Erythroblast (primary cell): ENCODE measurements around the gene TMEM51.

Source experiments
- DNase-seq, 2 experiments: peaks; one replicate each; lab custom pipeline; 2025; lab: John Stamatoyannopoulos, UW
- GATA1 ChIP-seq: IDR thresholded peaks from 2 replicates; pipeline ENCODE4 v1.6.1; 2011; ENCODE audit warnings: low read depth, mild to moderate bottlenecking, control low read depth, low read length, moderate library complexity
- POLR2A ChIP-seq: IDR thresholded peaks from 2 replicates; pipeline ENCODE4 v1.6.1; 2011; ENCODE audit warnings: mild to moderate bottlenecking, low read length

The TMEM51 gene

GRCh38 chr1:15153184-15153841, at the start of gene TMEM51:
Gene TMEM51, plus strand, starts transcription at chr1:15153747. Its CDS starts 61,341 bp downstream, at chr1:15215088.
- DNase-seq, result no peak
- TF ChIP-seq POLR2A (no peak), GATA1 (no peak)

GRCh38 chr1:15103906-15104305, 49.6 kb upstream of the TMEM51 start:
- DNase-seq, result no peak
- TF ChIP-seq POLR2A, result no peak
- no peak for TF ChIP-seq GATA1

- no peak for TF ChIP-seq GATA1
- no peak for TF ChIP-seq POLR2A
- DNase-seq, result no peak
These were observed 48.8 kb upstream of the TMEM51 start for GRCh38 chr1:15104768-15105167.

GRCh38 chr1:15106608-15107007, 46.9 kb upstream of the TMEM51 start:
- DNase-seq, result peak; percentile 22 to 53
- TF ChIP-seq GATA1, result no peak
- TF ChIP-seq POLR2A, result no peak

GRCh38 chr1:15107058-15107687, 46.4 kb upstream of the TMEM51 start:
- TF ChIP-seq GATA1, result no peak
- no peak for TF ChIP-seq POLR2A
- no peak for DNase-seq

- TF ChIP-seq GATA1 (no peak), POLR2A (no peak)
- no peak for DNase-seq
These were observed 45.6 kb upstream of the TMEM51 start for GRCh38 chr1:15107911-15108310.

GRCh38 chr1:15110128-15110866, 43.2 kb upstream of the TMEM51 start:
- DNase-seq, result no peak

GRCh38 chr1:15110867-15111230, 42.7 kb upstream of the TMEM51 start:
- DNase-seq, result no peak
- TF ChIP-seq GATA1, result no peak
- TF ChIP-seq POLR2A, result no peak

More at GRCh38 chr1:15110128-15110866, 43.2 kb upstream of the TMEM51 start:
- TF ChIP-seq GATA1, result no peak
- no peak for TF ChIP-seq POLR2A

GRCh38 chr1:15113146-15113545, 40.4 kb upstream of the TMEM51 start:
- no peak for TF ChIP-seq POLR2A
- no peak for TF ChIP-seq GATA1
- DNase-seq, result no peak

- no peak for DNase-seq
- TF ChIP-seq POLR2A, result no peak
- no peak for TF ChIP-seq GATA1
These were observed 38.7 kb upstream of the TMEM51 start for GRCh38 chr1:15114884-15115283.

- DNase-seq, result no peak
These were observed 37.8 kb upstream of the TMEM51 start for GRCh38 chr1:15115542-15116330.

GRCh38 chr1:15116966-15117365, 36.6 kb upstream of the TMEM51 start:
- DNase-seq, result no peak
- no peak for TF ChIP-seq POLR2A
- TF ChIP-seq GATA1, result no peak

More at GRCh38 chr1:15115542-15116330, 37.8 kb upstream of the TMEM51 start:
- TF ChIP-seq POLR2A, result no peak
- TF ChIP-seq GATA1, result no peak

- no peak for TF ChIP-seq POLR2A
- no peak for TF ChIP-seq GATA1
- DNase-seq, result no peak
These were observed 35.7 kb upstream of the TMEM51 start for GRCh38 chr1:15117671-15118325.
